WERI-Rb-1 (cell line): Measurements from ENCODE around the gene SPTLC3.

ENCODE experiments used
- DNase-seq: peaks from one replicate; pipeline ENCODE4 v3.0.0-alpha.2; 2020
- H3K27ac ChIP-seq: fragments of 250-450 bp; sonication (Bioruptor Pico); 2 replicates; pipeline ENCODE4 v1.5.1; 2020; ENCODE audit warnings: mild to moderate bottlenecking, moderate library complexity
- H3K27me3 ChIP-seq: fragments of 250-450 bp; sonication (Bioruptor Pico); 2 replicates; pipeline ENCODE4 v1.5.1; 2021; ENCODE audit warnings: mild to moderate bottlenecking, low read depth, moderate library complexity; ENCODE audit not compliant: insufficient read depth, severe bottlenecking
- H3K36me3 ChIP-seq: fragments of 250-450 bp; sonication (Bioruptor Pico); 2 replicates; pipeline ENCODE4 v1.5.1; 2020; ENCODE audit warnings: mild to moderate bottlenecking, moderate library complexity
- H3K4me3 ChIP-seq: 2 replicates; pipeline ENCODE4 v1.5.1; 2011; ENCODE audit warnings: low read depth, mild to moderate bottlenecking, control low read depth, low read length
- H3K9me3 ChIP-seq: fragments of 250-450 bp; sonication (Bioruptor Pico); 2 replicates; pipeline ENCODE4 v1.5.1; 2021; ENCODE audit warnings: mild to moderate bottlenecking, moderate library complexity; ENCODE audit not compliant: severe bottlenecking
- TF ChIP-seq, protein P1 (sequence below): IDR thresholded peaks from 2 replicates; pipeline ENCODE4 v1.5.1; 2011; ENCODE audit warnings: low read depth, mild to moderate bottlenecking, control low read depth, inconsistent platforms, low read length

The SPTLC3 gene

DNA sequence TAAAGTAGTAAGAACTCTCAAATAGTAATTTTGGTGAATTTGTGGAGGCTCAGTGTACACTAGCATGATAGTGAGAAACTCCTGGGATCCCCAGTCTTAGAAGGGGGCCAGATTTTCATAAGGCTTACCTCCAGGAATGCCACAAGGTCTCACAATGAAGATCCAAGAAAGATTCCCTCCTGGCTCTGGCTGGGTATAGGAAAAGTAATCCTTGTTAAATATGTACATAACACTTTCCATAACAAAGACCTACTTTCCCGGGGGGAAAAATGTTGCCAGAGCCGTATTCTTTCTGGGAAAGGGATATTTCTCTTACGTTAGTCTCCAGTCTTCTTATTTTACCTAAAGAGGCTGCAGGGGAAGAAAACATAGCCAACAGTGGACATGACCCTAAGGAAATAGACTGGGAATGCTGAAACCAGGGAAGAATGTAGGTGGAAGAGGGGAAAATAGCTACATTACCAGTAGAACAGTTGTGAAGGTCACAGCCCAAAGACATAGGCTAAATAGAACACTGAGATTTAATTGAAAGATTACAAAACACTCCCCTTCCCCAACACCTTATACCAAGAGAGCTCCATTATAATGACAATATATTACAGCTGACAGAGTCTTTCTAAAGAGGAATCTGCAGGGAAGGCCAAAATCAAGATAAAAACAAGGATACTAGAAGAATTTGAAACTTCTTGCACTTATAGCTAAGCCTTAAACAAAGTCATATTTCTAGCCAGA is 177.4 kb downstream of the SPTLC3 start:
- H3K36me3 ChIP-seq: no peaks in the 10 kb centered on the region
- no peak overlapping the region for H3K4me3 ChIP-seq
- H3K27ac ChIP-seq: no peak overlapping the region
- DNase-seq: no peak
- no peaks in the 10 kb centered on the region for H3K27me3 ChIP-seq
- no peaks in the 10 kb centered on the region for H3K9me3 ChIP-seq
- TF ChIP-seq, protein P1, sequence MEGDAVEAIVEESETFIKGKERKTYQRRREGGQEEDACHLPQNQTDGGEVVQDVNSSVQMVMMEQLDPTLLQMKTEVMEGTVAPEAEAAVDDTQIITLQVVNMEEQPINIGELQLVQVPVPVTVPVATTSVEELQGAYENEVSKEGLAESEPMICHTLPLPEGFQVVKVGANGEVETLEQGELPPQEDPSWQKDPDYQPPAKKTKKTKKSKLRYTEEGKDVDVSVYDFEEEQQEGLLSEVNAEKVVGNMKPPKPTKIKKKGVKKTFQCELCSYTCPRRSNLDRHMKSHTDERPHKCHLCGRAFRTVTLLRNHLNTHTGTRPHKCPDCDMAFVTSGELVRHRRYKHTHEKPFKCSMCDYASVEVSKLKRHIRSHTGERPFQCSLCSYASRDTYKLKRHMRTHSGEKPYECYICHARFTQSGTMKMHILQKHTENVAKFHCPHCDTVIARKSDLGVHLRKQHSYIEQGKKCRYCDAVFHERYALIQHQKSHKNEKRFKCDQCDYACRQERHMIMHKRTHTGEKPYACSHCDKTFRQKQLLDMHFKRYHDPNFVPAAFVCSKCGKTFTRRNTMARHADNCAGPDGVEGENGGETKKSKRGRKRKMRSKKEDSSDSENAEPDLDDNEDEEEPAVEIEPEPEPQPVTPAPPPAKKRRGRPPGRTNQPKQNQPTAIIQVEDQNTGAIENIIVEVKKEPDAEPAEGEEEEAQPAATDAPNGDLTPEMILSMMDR: no peak

DNA sequence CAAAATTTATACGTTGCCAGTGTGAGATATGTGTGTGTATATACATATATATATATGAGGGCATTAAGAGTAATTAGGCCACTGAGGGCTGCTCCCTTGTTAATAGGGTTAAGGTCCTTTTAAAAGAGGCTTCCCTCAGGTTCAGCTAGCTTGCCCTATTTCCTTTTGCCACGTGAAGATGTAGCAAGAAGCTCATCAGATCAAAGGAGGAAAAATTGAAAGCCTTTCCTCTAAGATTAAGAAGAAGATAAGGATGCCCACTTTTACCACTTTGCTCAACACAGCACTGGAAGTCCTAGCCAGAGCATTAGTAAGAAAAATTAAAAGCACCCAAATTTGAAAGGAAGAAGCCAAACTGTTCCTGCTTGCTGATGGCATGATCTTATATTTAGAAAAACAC is 179.1 kb downstream of the SPTLC3 start:
- no peaks in the 10 kb centered on the region for H3K9me3 ChIP-seq
- no peak overlapping the region for H3K27ac ChIP-seq
- H3K36me3 ChIP-seq: no peaks in the 10 kb centered on the region
- DNase-seq: no peak
- TF ChIP-seq, protein P1: no peak
- H3K27me3 ChIP-seq: no peaks in the 10 kb centered on the region
- H3K4me3 ChIP-seq: no peak overlapping the region

DNA sequence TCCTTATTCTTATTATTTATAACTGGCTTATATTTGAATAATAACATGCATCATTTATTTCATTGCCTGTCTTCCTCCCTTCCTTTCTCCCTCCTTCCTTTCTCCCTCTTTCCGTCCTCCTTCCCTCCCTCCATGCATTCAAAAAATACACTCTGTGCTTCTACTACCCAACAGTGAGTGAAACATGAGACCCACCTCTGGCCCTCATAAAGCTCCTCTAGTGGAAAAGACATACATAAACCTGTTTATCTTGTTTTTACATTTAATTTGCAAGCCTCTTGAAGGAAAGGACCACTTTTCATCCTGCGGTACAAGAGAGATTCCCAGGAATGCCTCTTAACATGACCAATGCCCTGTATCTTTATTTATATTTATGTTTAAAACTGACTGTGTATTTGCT is 190.5 kb downstream of the SPTLC3 start:
- H3K4me3 ChIP-seq: no peak overlapping the region
- DNase-seq: no peak
- no peaks in the 10 kb centered on the region for H3K27me3 ChIP-seq
- H3K27ac ChIP-seq: no peak overlapping the region
- H3K36me3 ChIP-seq: no peaks in the 10 kb centered on the region
- no peaks in the 10 kb centered on the region for H3K9me3 ChIP-seq
- TF ChIP-seq, protein P1: no peak

GRCh38 chr20:13200767-13201500 is 192.2 kb downstream of the SPTLC3 start:
- H3K27ac ChIP-seq: no peak overlapping the region
- DNase-seq: peak; percentile 17
- H3K9me3 ChIP-seq: no peaks in the 10 kb centered on the region
- no peaks in the 10 kb centered on the region for H3K27me3 ChIP-seq
- no peaks in the 10 kb centered on the region for H3K36me3 ChIP-seq
- no peak overlapping the region for H3K4me3 ChIP-seq
- TF ChIP-seq, protein P1: no peak

- H3K27ac ChIP-seq: no peak overlapping the region
- no peaks in the 10 kb centered on the region for H3K36me3 ChIP-seq
- no peak overlapping the region for H3K4me3 ChIP-seq
- no peaks in the 10 kb centered on the region for H3K9me3 ChIP-seq
- TF ChIP-seq, protein P1: no peak
- no peak for DNase-seq
- H3K27me3 ChIP-seq: no peaks in the 10 kb centered on the region
Observed at GRCh38 chr20:13202565-13202964, 193.8 kb downstream of the SPTLC3 start.
